ENCODE measurements around the gene PIP5K1C. TPM values are rescaled to one million over a fixed set of nuclear protein-coding genes. Genes with fewer than 3 reads are reported as not detected.

Gene PIP5K1C
- total RNA-seq, 1 donor, result 8.4 TPM

DNA sequence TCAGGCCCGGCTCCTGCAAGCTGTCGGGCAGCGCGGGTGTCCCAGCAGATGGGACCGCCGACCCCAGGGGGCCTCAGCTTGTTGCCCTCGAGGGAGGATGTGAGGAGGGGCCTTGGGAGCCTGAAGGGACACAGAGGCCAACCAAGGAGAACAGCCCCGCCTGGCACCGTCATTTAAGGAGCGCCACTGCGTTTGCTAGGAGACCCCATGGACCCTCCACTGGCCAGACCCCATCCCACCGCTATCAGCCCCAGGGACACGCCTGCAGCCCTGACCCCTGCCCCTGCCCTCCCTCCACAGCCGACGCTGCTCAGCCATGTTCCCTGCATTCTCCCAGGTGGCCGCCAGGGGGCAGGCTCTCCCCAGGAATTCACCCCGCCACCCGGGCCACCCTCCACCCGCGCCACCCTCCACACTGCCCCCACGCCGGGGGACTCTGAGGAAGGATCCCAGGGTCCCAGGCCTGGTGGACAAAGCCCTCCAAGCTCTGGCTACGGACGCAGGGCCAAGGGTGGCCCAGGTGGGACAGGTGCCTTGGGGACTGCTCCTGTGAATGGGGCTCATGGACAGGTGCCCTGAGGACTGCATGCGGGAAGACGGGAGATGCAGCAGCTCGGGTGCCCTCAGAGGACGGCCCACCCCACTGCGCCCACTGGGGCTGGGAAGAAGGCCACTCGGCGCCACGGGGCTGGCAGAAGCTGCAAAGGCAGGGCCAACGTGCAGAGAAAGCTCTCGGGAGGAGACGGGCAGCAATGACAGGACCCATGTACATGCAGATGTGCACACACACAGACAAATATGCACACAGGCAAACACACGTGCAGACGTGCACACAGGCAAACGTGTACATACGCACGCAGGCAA is 34.4 kb downstream of the PIP5K1C start:
- no peak overlapping the region for H3K4me3 ChIP-seq (ENCODE audit: low read length)
- no peaks in the 10 kb centered on the region for H3K27me3 ChIP-seq (ENCODE audit: insufficient read depth, low read length)
- H3K4me1 ChIP-seq (ENCODE audit: insufficient read depth, low read length), result peaks cover 14% of the 10 kb centered on the region
- H3K9me3 ChIP-seq (ENCODE audit: low read depth, low read length), result no peaks in the 10 kb centered on the region

DNA sequence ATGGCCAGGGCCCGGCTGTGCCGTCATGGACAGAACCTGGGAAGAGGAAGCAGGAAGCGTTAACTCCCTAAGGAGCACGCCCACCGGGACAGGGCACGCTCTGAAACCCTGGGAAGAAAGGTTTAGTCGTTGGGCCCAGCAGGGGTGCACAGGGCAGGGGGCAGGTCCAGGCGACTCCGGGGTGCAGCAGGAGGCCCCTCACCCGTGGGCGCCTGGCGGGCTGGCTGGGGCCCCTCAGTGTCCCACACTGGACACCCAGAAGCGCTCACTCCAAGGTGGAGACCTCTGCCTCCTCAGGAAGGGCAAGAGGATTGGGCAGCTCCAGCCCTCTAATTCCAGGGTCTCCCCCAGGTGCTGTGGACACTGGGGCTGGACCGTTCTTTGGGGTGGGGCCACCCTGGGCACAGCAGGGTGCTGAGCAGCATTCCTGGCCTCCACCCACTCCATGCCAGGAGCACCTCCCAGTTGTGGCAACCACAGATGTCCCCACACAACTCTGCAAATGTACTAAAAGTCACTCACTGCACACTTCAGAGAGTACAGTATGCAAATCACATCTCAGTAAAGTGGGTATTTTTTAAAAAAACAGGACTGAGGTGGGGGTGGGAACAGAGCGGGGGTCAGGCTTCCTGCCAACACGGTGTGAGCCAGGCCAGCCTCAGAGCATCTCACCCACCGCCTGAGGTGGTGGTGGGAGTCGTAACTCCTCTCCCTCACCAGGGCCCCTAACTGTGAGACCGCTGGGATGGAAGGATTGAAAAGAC is 35.2 kb downstream of the PIP5K1C start:
- H3K9me3 ChIP-seq (ENCODE audit: low read depth, low read length), result no peaks in the 10 kb centered on the region
- no peaks in the 10 kb centered on the region for H3K27me3 ChIP-seq (ENCODE audit: insufficient read depth, low read length)
- peaks cover 7% of the 10 kb centered on the region for H3K4me1 ChIP-seq (ENCODE audit: insufficient read depth, low read length)
- H3K4me3 ChIP-seq (ENCODE audit: low read length), result no peak overlapping the region

DNA sequence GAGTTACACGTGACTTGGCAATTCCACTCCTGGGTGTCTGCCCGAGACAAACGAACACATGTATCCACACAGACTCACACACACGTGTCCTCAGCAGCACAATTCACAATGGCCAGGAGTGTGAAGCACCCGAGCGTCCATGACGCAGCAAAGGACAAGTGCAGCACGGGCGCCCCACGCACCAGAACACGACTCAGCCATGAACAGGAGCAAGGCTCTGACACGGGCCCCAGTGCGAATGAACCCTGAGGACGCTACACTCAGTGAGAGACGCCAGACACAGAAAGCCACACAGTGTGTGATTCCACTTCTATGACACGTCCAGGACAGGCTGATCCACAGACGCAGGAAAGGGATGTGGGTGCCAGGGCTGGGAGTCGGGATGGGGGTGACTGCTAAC is 36.4 kb downstream of the PIP5K1C start:
- Histone ChIP-seq H3K4me1 (ENCODE audit: insufficient read depth, low read length) (peaks cover 7% of the 10 kb centered on the region), H3K27me3 (ENCODE audit: insufficient read depth, low read length) (no peaks in the 10 kb centered on the region), H3K9me3 (ENCODE audit: low read depth, low read length) (no peaks in the 10 kb centered on the region), H3K4me3 (ENCODE audit: low read length) (no peak overlapping the region)

DNA sequence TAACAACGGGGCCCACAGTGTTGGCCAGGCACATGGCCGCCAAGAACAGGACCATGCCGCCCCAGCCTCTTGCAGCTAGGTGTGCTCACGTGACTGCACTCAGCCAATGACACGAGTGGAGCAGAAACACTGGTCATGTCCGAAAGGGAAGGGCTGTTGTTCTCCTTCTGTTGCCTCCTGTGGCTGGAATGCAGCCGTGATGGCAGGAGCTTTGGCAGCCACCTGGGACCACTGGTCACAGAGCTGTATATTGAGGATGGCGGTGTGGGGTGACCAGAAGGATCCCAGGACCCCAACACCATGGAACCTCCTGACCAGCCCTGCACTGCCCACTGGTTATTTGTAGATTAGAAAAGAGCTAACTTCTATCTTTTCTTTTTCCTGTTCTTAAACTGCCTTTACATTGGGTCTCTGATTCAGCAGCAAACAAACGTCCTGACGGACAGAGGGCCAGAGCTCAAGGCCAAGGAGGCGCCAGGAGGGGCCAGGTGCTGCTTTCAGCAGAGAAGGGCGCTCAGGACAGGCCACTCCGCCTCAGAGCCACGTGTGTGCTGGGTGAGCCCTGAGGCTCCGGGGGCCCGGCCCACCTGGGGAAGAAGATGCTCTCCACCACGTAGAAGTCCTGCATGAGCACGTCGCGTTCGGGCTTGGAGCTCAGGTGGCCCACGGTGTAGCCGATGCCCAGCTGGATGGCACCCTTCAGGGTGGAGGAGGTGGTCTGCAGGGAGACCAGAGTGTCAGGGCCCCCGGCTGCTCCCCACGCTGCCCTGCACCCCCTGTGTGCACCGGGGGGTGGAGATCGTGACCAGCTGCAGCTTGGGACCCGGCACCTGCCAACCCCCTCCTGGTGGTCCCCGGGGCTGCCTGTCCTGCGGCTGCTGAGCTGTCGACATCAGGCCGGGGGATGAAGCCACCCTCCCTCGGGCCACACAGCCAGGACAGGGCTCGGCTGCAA is 38.7 kb downstream of the PIP5K1C start:
- H3K4me1 ChIP-seq (ENCODE audit: insufficient read depth, low read length), result peaks cover 7% of the 10 kb centered on the region
- H3K27me3 ChIP-seq (ENCODE audit: insufficient read depth, low read length), result no peaks in the 10 kb centered on the region
- no peak overlapping the region for H3K4me3 ChIP-seq (ENCODE audit: low read length)
- no peaks in the 10 kb centered on the region for H3K9me3 ChIP-seq (ENCODE audit: low read depth, low read length)

- Histone ChIP-seq H3K27me3 (ENCODE audit: insufficient read depth, low read length) (no peaks in the 10 kb centered on the region), H3K4me3 (ENCODE audit: low read length) (no peak overlapping the region), H3K4me1 (ENCODE audit: insufficient read depth, low read length) (peaks cover 3% of the 10 kb centered on the region), H3K9me3 (ENCODE audit: low read depth, low read length) (no peaks in the 10 kb centered on the region)
Observed at GRCh38 chr19:3660493-3661219, 39.6 kb downstream of the PIP5K1C start.

- Histone ChIP-seq H3K9me3 (ENCODE audit: low read depth, low read length) (no peaks in the 10 kb centered on the region), H3K4me1 (ENCODE audit: insufficient read depth, low read length) (no peaks in the 10 kb centered on the region), H3K27me3 (ENCODE audit: insufficient read depth, low read length) (no peaks in the 10 kb centered on the region), H3K4me3 (ENCODE audit: low read length) (no peak overlapping the region)
Observed at GRCh38 chr19:3659746-3660112, 40.5 kb downstream of the PIP5K1C start.

DNA sequence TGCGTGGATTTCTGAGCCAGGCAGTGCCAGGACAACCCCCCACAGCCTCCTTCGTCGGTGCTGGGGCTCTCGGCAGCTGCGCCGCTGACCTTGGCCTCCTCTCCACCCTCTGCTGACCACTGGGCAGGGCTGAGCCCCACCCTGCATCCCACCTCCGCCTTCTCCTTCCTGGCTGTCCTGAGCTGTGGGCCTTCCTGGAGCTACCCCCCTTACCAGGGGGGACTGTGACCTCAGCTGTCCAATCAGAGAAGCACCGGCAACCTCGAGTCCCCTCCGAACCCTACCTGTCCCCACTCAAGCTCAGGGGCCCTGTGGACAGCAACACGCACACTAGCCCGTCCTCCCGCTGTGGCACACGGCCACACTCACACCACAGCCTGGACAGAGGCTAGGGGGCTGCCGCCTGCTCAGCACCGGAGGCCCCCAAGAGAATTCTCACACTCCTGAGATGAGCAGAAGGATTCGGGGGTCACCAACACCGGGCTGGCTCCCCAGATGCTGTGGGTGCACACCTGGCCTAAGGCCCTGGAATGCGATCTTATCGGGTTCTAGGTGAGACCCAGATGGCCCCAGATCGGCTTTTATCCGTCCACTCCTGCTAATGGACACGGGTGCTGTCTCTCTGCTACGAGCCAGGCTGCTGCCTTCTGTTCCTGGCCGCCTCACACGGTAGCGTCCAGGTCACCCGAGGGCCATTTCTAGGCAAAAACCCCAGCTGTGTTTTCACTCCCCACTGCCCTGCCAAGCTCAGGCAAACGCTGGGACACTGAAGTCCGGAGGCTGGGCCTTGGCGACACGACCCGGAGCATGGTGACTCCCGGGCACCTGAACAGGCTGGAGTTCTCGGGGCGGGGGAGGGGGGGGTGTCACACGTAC is 41.2 kb downstream of the PIP5K1C start:
- H3K4me1 ChIP-seq (ENCODE audit: insufficient read depth, low read length), result no peaks in the 10 kb centered on the region
- no peak overlapping the region for H3K4me3 ChIP-seq (ENCODE audit: low read length)
- no peaks in the 10 kb centered on the region for H3K9me3 ChIP-seq (ENCODE audit: low read depth, low read length)
- H3K27me3 ChIP-seq (ENCODE audit: insufficient read depth, low read length), result no peaks in the 10 kb centered on the region

GRCh38 chr19:3658004-3658869 is 42.0 kb downstream of the PIP5K1C start:
- H3K27me3 ChIP-seq (ENCODE audit: insufficient read depth, low read length), result no peaks in the 10 kb centered on the region
- no peak overlapping the region for H3K4me3 ChIP-seq (ENCODE audit: low read length)
- H3K4me1 ChIP-seq (ENCODE audit: insufficient read depth, low read length), result no peaks in the 10 kb centered on the region
- H3K9me3 ChIP-seq (ENCODE audit: low read depth, low read length), result no peaks in the 10 kb centered on the region

DNA sequence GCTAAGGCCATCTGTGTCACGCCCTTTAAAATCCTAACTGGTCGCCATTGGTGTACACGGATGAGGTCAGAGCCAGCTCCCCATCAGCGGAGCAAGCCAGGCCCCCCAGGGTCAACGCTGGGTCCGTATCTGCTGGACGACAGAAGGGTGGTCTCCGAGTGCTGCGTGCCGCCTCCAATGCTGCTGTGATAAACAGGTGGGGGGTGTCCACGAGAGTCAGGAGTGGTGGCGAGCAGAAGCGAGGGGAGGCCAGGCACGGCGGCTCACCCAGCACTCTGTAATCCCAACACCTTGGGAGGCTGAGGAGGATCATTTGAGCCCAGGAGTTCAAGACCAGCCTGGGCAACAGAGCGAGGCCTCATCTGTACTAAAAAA is 42.9 kb downstream of the PIP5K1C start:
- Histone ChIP-seq H3K9me3 (ENCODE audit: low read depth, low read length) (no peaks in the 10 kb centered on the region), H3K4me3 (ENCODE audit: low read length) (no peak overlapping the region), H3K4me1 (ENCODE audit: insufficient read depth, low read length) (no peaks in the 10 kb centered on the region), H3K27me3 (ENCODE audit: insufficient read depth, low read length) (no peaks in the 10 kb centered on the region)

GRCh38 chr19:3656747-3657394 is 43.4 kb downstream of the PIP5K1C start:
- no peaks in the 10 kb centered on the region for H3K27me3 ChIP-seq (ENCODE audit: insufficient read depth, low read length)
- no peak overlapping the region for H3K4me3 ChIP-seq (ENCODE audit: low read length)
- H3K4me1 ChIP-seq (ENCODE audit: insufficient read depth, low read length), result no peaks in the 10 kb centered on the region
- H3K9me3 ChIP-seq (ENCODE audit: low read depth, low read length), result no peaks in the 10 kb centered on the region

GRCh38 chr19:3656073-3656746 is 44.1 kb downstream of the PIP5K1C start:
- no peaks in the 10 kb centered on the region for H3K27me3 ChIP-seq (ENCODE audit: insufficient read depth, low read length)
- no peaks in the 10 kb centered on the region for H3K9me3 ChIP-seq (ENCODE audit: low read depth, low read length)
- no peaks in the 10 kb centered on the region for H3K4me1 ChIP-seq (ENCODE audit: insufficient read depth, low read length)
- H3K4me3 ChIP-seq (ENCODE audit: low read length), result no peak overlapping the region

GRCh38 chr19:3655402-3656072 is 44.7 kb downstream of the PIP5K1C start:
- no peak overlapping the region for H3K4me3 ChIP-seq (ENCODE audit: low read length)
- no peaks in the 10 kb centered on the region for H3K27me3 ChIP-seq (ENCODE audit: insufficient read depth, low read length)
- no peaks in the 10 kb centered on the region for H3K9me3 ChIP-seq (ENCODE audit: low read depth, low read length)
- H3K4me1 ChIP-seq (ENCODE audit: insufficient read depth, low read length), result no peaks in the 10 kb centered on the region

Data from mononuclear cell (primary cell).